Measurements from ENCODE around the gene GATAD2B. TPM values are rescaled to one million over a fixed set of nuclear protein-coding genes. Genes with fewer than 3 reads are reported as not detected.

Gene GATAD2B
- total RNA-seq, 1 experiment from 2014 or later = 46.9 TPM

DNA sequence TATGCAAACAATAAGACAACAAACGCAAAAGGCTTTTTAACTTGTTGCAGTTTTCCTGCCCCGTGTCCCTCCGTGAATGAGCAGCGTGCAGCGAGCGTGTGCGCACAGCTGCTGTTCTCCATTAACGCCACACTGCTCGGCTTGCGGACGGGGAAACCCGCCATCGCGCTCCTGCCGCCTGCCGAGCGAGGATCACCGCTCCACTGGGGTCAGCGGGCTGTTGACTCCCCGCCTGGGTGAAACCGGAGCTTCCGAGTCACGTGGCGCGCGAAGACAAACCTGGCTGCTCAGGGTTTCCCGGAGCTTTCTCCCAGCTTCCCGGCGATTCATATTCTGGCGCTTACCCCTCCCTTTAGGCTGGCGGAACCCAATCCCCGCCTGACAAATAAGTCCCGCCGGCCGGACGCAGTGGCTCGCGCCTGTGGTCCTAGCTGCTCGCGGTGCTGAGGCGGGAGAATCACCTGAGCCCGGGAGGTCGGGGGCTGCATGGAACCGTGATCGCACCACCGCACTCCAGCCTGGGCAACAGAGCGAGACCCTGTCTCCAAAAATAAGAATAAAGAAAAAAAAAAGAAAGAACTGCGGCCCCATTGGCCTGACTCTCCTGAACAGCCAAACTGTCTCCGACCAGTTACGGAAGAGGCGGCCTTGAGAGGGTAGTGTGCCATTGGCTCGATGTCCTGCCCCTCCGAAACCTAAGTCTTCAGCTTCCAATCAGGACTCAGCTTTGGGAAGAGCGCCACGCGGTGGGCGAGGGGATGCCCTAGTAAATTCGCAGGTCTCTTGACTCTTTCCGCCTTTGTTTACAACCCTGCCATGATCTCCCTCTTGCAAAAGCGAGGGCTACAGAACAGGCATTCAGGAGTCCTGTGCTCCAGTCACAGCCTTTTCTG, 44.6 kb upstream of the GATAD2B start, which contains the start of gene CREB3L4 (continued):
- TF ChIP-seq USF1 (CRISPR knock-in tag; IDR thresholded peaks at IDR 0.05) = peak; percentile 98
- 0 out of 2 replicates have a peak, but pooled peaks have one; percentile 27 for TF ChIP-seq E2F5 (CRISPR knock-in tag; IDR thresholded peaks at IDR 0.05)
- no peak for TF ChIP-seq ZNF138 (CRISPR knock-in tag; conservative IDR thresholded peaks at IDR 0.05)
- TF ChIP-seq, protein P1, sequence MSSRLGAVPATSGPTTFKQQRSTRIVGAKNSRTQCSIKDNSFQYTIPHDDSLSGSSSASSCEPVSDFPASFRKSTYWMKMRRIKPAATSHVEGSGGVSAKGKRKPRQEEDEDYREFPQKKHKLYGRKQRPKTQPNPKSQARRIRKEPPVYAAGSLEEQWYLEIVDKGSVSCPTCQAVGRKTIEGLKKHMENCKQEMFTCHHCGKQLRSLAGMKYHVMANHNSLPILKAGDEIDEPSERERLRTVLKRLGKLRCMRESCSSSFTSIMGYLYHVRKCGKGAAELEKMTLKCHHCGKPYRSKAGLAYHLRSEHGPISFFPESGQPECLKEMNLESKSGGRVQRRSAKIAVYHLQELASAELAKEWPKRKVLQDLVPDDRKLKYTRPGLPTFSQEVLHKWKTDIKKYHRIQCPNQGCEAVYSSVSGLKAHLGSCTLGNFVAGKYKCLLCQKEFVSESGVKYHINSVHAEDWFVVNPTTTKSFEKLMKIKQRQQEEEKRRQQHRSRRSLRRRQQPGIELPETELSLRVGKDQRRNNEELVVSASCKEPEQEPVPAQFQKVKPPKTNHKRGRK (CRISPR knock-in tag; IDR thresholded peaks at IDR 0.05; ENCODE audit: borderline replicate concordance) = no peak
- TF ChIP-seq FOXK1 (CRISPR knock-in tag; IDR thresholded peaks at IDR 0.05) = peak; percentile 94
- peak; percentile 91 for TF ChIP-seq MYBL2 (CRISPR knock-in tag; IDR thresholded peaks at IDR 0.05)
- no peak for TF ChIP-seq JUN (CRISPR knock-in tag; IDR thresholded peaks at IDR 0.05)
- 0 out of 2 replicates have a peak, but pooled peaks have one; percentile 54 for TF ChIP-seq ZBTB43 (CRISPR knock-in tag; IDR thresholded peaks at IDR 0.05)
- TF ChIP-seq ZNF396 (CRISPR knock-in tag; IDR thresholded peaks at IDR 0.05; ENCODE audit: borderline replicate concordance) = no peak
- TF ChIP-seq RELA (CRISPR knock-in tag; IDR thresholded peaks at IDR 0.05; ENCODE audit: borderline replicate concordance) = peak; percentile 69; the same call in 1 of the 2 replicates
- TF ChIP-seq NR1H2 (CRISPR knock-in tag; IDR thresholded peaks at IDR 0.05) = no peak
- TF ChIP-seq ZNF232 (CRISPR knock-in tag; IDR thresholded peaks at IDR 0.05) = no peak
- TF ChIP-seq ARID4B (CRISPR knock-in tag; IDR thresholded peaks at IDR 0.05; ENCODE audit: borderline replicate concordance) = peak; percentile 79; the same call in 1 of the 2 replicates
- TF ChIP-seq NFATC4 (CRISPR knock-in tag; IDR thresholded peaks at IDR 0.05) = no peak
- TF ChIP-seq HMGA2 (CRISPR knock-in tag; IDR thresholded peaks at IDR 0.05) = no peak
- TF ChIP-seq MXD4 (CRISPR knock-in tag; IDR thresholded peaks at IDR 0.05; ENCODE audit: borderline replicate concordance) = no peak
- peak; percentile 85 for TF ChIP-seq IRF1 (CRISPR knock-in tag; IDR thresholded peaks at IDR 0.05)
- TF ChIP-seq TCF7 (CRISPR knock-in tag; IDR thresholded peaks at IDR 0.05; ENCODE audit: low read depth) = no peak
- no peak for TF ChIP-seq AR (CRISPR knock-in tag; IDR thresholded peaks at IDR 0.05)
- TF ChIP-seq ZNF425 (CRISPR knock-in tag; conservative IDR thresholded peaks at IDR 0.05) = no peak
- TF ChIP-seq ZNF121 (CRISPR knock-in tag; IDR thresholded peaks at IDR 0.05) = peak; percentile 100
- TF ChIP-seq TEAD4 (CRISPR knock-in tag; IDR thresholded peaks at IDR 0.05) = no peak

All from WTC11 (cell line).